ELF-1 (cell line): ENCODE measurements around the gene MAP2K5.

Experiments used
- DNase-seq: peaks from one replicate; pipeline ENCODE4 v3.0.0-alpha.2; 2016; ENCODE audit warnings: low read depth, low spot score

MAP2K5 gene

GRCh38 chr15:67805666-67806516 is 263.4 kb downstream of the MAP2K5 start:
- no peak for DNase-seq

- DNase-seq = no peak
Measured at GRCh38 chr15:67806536-67806935, 264.0 kb downstream of the MAP2K5 start.

- DNase-seq = no peak
Measured at GRCh38 chr15:67807141-67807540, 264.6 kb downstream of the MAP2K5 start.

- no peak for DNase-seq
Measured at GRCh38 chr15:67807836-67808235, 265.3 kb downstream of the MAP2K5 start.

- DNase-seq = no peak
Measured at GRCh38 chr15:67808821-67809220, 266.3 kb downstream of the MAP2K5 start.

- DNase-seq = no peak
Measured at GRCh38 chr15:67809441-67809840, 266.9 kb downstream of the MAP2K5 start.

- DNase-seq = no peak
Measured at GRCh38 chr15:67809866-67810265, 267.4 kb downstream of the MAP2K5 start.

GRCh38 chr15:67812241-67812644 is 269.7 kb downstream of the MAP2K5 start:
- DNase-seq = no peak

GRCh38 chr15:67813104-67813634 is 270.7 kb downstream of the MAP2K5 start:
- no peak for DNase-seq

GRCh38 chr15:67815036-67815592 is 272.6 kb downstream of the MAP2K5 start:
- no peak for DNase-seq

- no peak for DNase-seq
Measured at GRCh38 chr15:67816668-67817067, 274.2 kb downstream of the MAP2K5 start.

GRCh38 chr15:67818464-67818863 is 276.0 kb downstream of the MAP2K5 start:
- DNase-seq = no peak

GRCh38 chr15:67819636-67820035 is 277.1 kb downstream of the MAP2K5 start:
- no peak for DNase-seq

GRCh38 chr15:67820122-67820991 is 277.9 kb downstream of the MAP2K5 start:
- DNase-seq = no peak

- peak; percentile 70 for DNase-seq
Measured at GRCh38 chr15:67820992-67821783, 278.7 kb downstream of the MAP2K5 start.

- peak; percentile 26 for DNase-seq
Measured at GRCh38 chr15:67821784-67822440, 279.4 kb downstream of the MAP2K5 start.

- no peak for DNase-seq
Measured at GRCh38 chr15:67822537-67823313, 280.2 kb downstream of the MAP2K5 start.

- peak; percentile 43 for DNase-seq
Measured at GRCh38 chr15:67823314-67824196, 281.1 kb downstream of the MAP2K5 start.
